GM18508 (cell line): ENCODE data around the gene CLDN16.

Experiments
- ATAC-seq: cut with Tn5 transposase; IDR thresholded peaks from one replicate; pipeline ENCODE4 v1.9.1; 2021; ENCODE audit warnings: moderate number of reproducible peaks; ENCODE audit not compliant: insufficient read depth, unreplicated experiment

Gene CLDN16

DNA sequence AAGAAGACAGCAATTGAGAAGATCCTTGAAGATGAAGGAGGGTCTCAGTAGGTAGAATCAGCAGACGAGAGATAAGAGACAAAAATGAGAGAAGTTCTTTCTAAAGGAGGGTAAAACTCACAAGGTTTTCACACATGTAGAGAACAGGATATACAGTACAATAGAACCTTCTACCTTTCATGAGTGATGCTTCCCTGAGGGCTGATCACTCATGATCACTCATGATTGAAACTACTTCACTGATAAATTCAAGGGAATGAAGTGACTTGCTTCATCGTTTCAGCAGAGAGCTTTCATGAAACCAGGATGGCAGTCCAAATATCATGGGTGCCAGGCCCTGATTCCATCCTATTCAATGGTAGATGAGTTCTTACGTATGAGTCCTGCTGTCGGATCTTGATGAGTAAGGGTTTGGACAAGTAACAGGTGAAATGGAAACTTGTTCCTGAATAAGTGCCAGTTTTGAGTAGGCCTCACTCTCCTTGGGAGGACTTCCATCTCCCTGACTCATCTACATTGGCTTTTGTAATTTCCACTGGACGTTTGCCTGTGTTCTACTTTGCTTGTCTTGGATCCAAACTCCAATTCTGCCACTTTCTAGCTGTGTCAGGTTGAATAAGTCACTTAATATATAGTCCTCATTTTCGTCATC is 9.6 kb upstream of the CLDN16 start:
- no peak for ATAC-seq

DNA sequence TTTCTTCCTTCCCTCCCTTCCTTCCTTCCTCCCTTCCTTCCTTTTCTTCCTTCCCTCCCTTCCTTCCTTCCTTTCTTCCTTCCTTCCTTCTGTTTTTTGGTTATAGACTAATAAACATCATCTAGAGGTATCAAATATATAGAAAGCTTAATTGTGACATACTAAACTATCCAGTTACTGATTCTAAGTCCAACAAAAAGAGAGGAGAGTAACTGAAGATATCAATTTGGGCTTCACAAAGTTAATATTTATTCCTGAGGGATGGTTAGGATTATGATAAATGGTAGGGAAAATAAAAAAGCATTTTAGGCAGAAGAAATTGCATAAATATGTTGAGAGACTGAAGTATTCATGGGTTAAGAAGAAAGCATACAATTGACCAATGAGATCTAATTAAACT is 7.8 kb upstream of the CLDN16 start:
- ATAC-seq: no peak

DNA sequence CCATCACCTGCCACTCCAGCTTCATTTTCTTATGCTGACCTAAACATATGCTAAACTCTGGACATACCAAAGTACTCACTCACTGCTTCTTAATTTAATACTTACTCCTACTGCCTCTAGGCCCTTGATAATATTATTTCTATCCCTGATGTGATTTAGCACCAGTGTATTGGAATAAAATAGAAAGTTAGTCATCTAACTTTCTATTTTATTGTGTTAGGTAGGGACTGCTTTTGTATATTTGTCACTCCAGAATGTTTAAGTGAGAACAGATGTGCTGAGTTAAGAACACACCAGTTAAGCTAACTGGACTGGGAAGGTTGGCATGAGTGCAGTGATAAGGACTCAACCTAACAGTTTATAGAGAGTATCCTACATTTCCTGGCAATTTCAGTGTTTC is 6.5 kb upstream of the CLDN16 start:
- ATAC-seq: no peak

DNA sequence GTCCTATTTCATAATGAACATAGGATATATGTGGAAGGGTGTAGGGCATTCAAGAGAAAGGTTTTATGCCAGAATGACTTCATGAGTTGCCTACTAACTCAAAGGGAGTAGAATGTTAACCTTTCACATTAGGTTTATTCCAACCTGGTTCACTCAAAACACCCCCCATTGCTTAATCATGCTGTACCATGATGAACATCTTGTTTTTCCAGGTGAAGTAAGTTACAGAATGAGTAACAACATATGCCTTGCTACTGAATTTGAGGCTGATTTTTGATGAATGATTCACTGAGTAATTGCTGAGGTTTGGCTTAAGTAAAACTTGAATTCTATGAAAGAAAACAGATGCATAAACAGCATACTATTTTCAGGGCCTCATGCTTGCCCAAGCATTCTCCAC is 5.9 kb upstream of the CLDN16 start:
- no peak for ATAC-seq

DNA sequence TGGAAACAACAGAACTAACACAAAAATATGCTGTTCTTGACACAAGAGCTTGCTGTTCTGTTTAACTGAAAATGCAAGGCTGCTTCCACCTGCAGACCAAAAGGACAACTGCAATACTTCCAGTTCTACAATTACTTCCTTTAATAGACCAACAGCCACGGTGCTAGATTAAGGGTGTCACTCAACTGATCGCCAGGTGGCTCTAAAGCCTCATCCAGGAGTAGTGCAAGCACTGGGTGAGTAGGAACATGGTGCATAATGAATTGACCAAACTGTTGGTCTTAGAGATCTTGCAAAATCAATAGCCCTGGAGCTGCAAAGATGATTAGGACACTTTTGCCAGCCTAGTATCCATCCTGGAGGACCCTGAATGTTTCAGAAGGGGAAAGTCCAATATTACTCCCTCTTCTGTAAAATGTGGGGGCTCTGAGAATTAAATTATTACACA is 3.6 kb upstream of the CLDN16 start:
- peak; percentile 77 for ATAC-seq

DNA sequence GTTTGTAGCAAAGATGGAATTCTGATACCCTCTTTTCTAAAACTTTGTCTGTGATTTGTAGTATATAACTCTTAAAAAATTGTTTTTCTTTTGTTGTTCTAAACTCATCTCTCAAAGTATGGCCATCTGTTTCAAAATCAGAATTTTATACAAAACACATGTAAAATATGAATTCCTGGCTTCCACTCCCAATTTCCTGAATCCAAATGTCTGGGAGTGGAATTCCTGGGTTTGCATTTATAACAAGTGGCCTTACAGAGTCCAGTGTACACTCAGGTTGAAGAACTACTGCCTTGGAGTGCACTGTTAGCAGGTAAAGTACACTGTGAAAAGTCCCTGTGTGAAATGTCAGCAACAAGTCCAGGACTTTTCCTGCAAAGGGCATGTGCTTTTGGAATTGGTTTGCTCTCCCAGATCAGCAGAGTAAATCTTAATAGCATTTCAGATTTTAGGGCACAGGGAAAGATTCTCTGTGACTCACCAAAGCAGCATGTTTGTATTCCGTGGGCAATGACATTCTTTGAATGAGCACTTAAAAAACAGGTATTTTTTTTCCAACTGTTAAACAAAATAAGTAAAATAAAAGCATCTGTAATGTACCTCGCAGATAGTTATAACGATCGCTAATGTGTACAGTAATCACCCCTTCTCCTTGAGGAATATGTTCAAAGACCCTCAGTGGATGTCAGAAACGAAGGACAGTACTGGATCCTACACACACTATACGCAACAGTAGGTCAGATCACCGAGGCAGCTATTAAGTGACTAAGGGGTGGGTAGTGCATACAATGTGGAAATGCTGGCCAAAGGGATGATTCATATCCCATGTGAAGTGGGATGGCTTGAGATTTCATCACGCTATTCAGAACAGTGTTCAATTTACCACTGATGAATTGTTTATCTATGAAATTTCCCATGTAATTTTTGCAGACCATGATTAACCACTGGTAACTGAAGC is 2.0 kb upstream of the CLDN16 start:
- ATAC-seq: no peak

DNA sequence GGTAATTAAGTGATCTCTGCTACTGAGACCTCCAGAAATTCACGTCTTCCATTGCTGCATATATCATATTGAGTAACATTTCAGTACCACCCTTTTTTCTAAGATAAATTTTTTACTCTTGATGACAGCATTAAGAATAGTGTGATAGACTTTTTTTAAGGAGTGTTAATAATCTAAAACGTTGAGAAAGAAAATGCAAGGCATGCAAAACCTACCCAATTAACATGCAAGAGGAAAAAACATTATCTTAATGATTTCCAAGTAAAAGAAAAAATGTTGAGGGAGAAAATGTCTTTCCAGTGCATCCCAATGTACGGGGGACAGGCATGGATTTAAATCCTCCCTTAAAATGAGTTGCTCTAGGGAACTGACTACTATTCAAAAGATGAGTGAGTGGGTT is 740 bp downstream of the CLDN16 start:
- ATAC-seq: no peak

DNA sequence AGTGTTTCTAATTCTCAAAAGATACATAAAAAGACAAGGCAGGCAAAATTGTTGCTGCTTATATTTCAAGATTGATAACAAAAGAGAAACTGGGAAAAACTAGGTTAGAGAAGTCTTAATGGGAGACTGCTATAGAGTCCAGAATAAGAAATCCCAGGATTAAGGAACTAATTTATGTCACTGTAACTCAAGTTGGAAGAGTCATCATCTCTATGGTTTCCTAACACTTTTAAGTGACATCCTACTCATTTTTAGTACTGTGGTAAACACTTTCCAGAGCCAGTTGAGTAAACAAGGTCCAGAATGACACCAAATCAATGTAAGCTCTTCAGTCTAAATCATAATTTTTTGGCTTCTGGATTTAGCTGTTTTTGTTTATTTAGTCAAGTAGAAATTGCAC is 8.0 kb downstream of the CLDN16 start:
- no peak for ATAC-seq

DNA sequence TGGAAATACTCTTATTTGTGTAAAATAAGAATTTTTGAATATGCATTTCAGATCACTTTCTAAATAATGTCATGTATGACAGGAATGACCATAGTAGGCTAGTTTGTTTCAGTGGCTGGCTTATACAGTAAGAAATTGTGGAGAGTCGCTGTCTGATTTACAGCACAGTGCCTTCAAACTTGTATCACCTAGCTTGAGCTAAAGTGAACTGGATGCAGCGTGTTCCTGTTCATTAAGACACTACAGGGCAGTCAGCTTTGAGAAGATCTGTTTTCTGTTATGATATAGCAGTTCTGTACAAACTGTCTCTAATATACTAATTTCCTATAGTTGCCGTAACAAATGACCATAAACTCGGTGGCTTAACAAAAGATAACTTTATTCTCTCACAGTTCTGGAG is 9.9 kb downstream of the CLDN16 start:
- ATAC-seq: no peak

DNA sequence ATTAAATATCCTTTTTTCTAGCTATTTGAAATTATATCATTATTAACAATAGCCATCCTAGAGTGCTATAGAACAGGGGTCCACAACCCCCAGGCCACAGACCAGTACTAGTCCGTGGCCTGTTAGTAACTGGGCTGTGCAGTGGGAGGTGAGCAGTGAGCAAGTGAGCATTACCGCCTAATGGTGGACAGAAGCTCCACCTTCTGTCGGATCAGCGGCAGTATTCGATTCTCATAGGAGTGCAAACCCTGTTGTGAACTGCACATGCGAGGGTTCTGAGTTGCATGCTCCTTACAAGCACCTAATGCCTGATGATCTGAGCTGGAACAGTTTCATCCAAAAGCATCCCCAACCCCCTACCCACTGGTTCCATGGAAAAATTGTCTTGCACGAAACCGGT is 11.7 kb downstream of the CLDN16 start:
- no peak for ATAC-seq

DNA sequence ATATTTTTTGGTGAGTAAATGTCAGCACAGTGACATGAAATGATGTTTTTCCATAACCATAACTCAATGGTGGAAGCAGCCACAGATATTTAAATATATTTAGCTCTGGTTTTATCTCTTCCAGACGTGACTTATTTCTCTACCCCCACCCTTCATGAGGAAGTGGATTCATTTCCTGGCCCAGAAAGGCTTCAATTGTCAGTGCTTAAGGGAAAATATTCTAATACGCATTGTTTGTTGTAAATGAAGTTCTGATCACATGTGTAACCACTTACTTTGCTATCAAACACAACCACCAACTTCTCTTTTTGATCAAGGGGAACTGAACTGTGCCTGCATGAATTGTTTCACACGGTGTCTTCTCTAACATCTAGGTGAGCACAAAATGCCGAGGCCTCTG is 14.0 kb downstream of the CLDN16 start:
- ATAC-seq: no peak

DNA sequence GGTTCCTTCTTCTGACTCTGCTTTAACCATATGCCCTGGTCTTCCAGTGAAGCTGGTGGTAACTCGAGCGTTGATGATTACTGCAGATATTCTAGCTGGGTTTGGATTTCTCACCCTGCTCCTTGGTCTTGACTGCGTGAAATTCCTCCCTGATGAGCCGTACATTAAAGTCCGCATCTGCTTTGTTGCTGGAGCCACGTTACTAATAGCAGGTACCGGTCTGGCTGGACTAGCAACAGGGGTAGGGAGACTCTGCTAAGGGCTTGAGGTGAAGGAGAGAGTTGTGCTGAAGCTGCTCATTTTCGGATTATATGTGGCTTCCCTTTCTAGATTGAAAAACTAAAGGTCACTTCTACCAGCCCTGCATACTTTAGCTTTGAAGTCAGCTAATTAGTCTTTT is 16.8 kb downstream of the CLDN16 start:
- no peak for ATAC-seq

DNA sequence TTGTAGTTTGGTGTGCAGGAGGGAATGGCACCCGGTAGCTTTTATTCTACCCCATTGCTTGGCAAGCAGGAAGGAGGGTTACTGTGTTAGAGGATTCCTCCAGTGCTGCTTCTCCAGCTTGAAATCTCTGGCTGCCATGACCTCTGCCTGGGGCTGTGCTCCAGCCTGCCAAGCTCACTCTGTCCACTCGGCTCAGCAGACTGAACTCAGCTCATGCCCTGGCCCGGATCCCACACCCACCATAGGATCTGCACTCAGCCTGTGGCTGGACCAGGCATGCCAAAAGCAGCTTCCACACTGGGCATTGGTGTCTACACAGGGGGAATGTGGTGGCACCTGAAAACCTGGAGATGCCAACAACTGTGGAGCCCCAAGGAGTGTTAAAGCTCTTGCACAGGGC is 26.3 kb downstream of the CLDN16 start:
- ATAC-seq: no peak

DNA sequence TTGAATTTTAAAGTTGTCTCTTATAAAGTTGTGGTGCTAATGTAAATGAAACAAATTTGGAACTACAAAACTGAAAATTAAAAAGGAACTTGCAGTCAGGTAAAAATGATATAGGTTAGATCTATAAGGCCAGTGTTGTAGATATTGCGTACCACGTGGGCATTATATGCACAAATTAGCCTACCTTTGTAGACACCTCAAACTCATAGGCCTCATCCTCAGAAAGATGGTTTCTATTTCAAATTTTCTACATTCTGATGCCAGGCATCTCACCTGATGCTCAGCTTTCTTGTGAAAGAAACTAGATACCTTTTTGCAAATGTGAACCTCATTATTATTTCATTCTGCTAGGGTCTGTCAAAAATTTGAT is 36.1 kb downstream of the CLDN16 start:
- ATAC-seq: no peak

DNA sequence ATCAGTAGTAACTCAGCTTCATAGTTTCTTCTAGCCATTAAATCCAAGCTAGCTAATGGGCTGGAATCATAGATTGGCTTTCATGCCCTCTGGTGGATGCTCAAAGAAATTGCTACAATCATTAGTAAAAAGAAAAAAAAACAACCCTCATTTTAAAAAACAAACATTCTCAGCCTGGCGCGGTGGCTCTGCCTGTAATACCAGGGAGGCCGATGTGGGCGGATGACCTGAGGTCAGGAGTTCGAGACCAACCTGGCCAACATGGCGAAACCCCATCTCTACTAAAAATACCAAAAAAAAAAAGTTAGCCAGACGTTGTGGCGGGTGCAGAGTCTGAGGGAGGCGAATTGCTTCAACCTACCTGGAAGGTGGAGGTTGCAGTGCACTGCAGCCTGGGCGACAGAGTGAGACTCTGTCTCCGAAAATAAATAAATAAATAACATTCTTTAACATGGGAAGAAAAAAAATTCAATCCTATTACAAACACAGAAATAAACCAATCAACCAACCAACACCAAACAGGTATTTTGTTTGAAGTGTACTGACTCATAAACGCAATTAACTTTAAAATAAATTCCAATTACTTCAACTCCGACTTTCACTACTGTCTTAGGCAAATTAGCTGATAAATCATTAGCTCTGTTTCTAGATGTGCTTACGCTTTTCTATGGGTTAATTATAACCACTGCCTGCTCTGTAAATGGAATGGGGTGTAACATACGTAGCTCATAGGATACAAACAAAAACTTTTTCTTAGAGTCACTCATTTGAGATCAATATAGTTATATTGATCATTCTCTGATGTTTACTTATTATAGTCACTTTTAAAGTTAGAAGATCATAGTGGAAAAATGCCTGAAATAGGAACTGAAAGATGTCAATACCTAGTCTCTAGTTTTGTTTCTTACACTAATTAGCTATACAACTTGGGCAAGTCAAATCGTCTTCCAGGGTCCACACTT is 36.8 kb downstream of the CLDN16 start:
- ATAC-seq: peak; percentile 40

DNA sequence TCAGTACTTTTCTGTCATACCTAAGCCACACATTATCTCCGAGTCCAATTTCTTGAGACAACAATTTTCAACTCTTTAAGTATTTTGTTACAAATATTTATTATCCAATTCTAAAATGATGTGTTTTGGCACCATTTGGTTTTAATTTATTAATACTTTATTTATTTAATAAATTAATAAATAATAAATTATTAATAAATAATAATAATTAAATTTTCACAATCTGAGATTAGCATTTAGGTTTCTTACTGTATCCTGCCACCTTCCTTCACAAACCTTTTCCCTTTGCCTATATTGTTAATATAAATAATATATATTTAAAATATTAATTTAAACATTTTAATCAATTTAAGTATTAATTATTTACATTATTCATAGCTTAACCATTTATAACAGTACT is 37.9 kb downstream of the CLDN16 start:
- no peak for ATAC-seq

DNA sequence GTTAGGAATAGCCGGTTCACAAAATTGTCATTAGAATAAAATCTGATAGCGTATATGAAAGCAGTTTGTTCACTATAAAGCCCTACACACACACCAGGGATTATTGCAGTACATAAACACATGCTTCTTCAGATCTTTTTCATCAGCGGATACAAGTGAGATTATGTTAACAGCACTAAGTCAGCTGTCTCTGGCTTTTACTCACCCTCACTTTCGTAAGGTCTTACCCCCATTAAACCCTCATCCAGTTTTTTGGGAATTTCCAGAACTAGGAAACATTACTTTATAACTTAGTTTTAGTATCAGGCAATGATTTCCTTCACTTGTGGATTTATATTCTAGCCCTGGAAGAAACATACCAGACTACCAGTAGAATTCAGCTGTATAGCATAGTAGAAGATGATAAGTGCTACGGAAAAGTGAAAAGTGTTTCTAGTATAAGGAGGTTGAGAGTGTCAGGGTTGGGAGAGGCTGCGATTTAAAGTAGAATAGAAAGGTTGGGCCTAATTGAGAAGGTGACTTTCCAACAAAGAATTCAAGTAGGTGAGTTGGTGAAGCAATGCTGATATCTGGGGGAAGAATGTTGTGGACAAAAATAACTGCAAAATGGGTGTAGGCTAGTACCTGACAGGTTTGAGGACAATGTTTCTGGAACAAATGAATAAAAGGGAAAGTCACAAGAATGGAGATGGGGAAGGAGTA is 39.0 kb downstream of the CLDN16 start:
- no peak for ATAC-seq

DNA sequence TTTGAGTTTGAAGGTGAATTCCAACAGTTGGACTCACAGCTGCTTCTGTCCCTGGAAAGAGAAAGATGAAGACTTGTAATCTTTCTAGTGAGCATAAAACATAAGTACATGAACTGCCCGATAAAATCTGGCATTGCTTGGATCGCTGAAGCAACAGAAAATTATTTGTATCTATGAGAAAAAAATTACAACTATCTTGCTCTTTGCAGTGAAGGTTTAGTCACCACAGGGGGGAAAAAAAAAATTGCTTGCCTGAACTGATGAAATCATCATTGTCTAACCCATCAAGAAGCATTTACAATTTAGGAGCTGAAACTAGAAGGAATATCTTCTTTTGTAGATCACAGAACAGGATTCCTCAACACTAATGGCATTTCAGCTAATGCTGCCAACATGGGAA is 41.7 kb downstream of the CLDN16 start:
- ATAC-seq: no peak

DNA sequence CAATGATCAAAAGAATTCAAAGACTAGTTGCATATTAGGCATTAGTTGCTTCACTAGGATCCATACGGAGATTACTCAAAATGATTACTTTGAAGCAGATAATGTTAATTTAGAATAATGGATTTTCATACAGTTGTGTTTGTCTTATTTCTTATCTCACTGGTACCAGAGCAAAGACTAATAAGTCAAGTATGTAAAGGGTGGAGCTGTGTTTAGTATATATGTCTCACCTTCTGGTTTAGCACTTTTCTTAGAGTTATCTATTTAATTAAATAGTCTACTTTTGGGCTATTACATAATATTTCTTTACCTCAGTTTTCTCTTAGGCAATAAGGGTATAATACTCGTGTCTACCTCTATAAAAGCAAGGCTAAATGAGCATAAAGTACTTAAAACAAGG is 42.9 kb downstream of the CLDN16 start:
- no peak for ATAC-seq

DNA sequence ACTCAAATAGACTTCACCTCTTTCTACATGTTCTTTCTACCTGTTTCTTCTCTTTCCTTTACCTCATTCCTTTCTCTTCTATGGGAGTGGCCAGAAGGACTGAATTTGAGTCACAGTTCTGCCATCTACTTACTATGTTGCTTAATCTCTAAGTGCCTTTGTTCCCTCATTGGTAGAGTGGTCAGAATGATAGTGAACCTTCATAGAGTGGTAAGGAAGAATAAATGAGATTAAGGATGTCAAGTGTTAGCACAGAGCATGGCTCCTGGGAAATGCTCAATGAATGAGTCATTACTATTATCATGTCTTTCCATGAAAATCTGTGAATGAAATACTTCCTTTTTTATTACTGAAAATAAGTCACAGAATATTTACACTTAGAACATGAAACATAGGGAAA is 44.3 kb downstream of the CLDN16 start:
- no peak for ATAC-seq
